H1 (cell line): ENCODE measurements around the gene CAPN14. TPM values are rescaled to one million over a fixed set of nuclear protein-coding genes. Genes with fewer than 3 reads are reported as not detected.

Experiments
- CTCF ChIA-PET: fragments of 300-600 bp; sonication (Branson Sonifier 250); formaldehyde crosslinking; loops from one replicate; lab custom pipeline; 2021; ENCODE audit not compliant: partially characterized antibody; lab: Charles Lee
- POLR2A ChIA-PET: fragments of 300-600 bp; sonication (Branson Sonifier 250); formaldehyde crosslinking; loops from one replicate; lab custom pipeline; 2021; ENCODE audit warnings: inconsistent platforms; ENCODE audit not compliant: partially characterized antibody; lab: Charles Lee
- DNase-seq, 2 experiments: peaks; one replicate each; pipeline versions ENCODE4 v3.0.0 to v3.0.0-alpha.2; 2010 to 2022; ENCODE audit warnings: low spot score in 2 of 2, low read depth in 1 of 2, mixed read lengths in 1 of 2
- FAIRE-seq: peaks from 2 replicates; lab custom pipeline; 2011; peaks lifted over from hg19 to GRCh38; lab: Jason Lieb, UNC
- H2AFZ ChIP-seq: 2 replicates; pipeline ENCODE4 v1.8.1; 2012; ENCODE audit warnings: low read length, inconsistent platforms
- H2AK5ac ChIP-seq: 2 replicates; pipeline ENCODE4 v1.6.1; 2013; ENCODE audit warnings: low read depth, low read length
- H2BK120ac ChIP-seq: replicated peaks from 2 replicates; pipeline ENCODE3; 2013; ENCODE audit warnings: low read depth, low read length, inconsistent platforms
- H2BK12ac ChIP-seq: 2 replicates; pipeline ENCODE4 v1.6.1; 2013; ENCODE audit warnings: low read depth, low read length
- H2BK15ac ChIP-seq: 2 replicates; pipeline ENCODE4 v1.6.1; 2013; ENCODE audit warnings: low read length
- H2BK20ac ChIP-seq: 2 replicates; pipeline ENCODE4 v1.6.1; 2013; ENCODE audit warnings: low read length
- H2BK5ac ChIP-seq: 2 replicates; pipeline ENCODE4 v1.6.1; 2013; ENCODE audit warnings: low read depth, low read length
- H3K14ac ChIP-seq: 2 replicates; pipeline ENCODE4 v1.6.1; 2013; ENCODE audit warnings: inconsistent platforms; ENCODE audit not compliant: insufficient read length
- H3K18ac ChIP-seq: 2 replicates; pipeline ENCODE4 v1.6.1; 2013; ENCODE audit warnings: low read length; ENCODE audit errors: extremely low read depth
- H3K23ac ChIP-seq: 2 replicates; pipeline ENCODE4 v1.6.1; 2013; ENCODE audit warnings: inconsistent platforms; ENCODE audit not compliant: insufficient read length
- H3K23me2 ChIP-seq: 2 replicates; pipeline ENCODE4 v1.6.1; 2013; ENCODE audit warnings: low read depth, low read length
- H3K27ac ChIP-seq: 2 replicates; pipeline ENCODE4 v1.6.1; 2011; ENCODE audit warnings: low read depth, low read length, inconsistent platforms
- H3K27me3 ChIP-seq, 4 experiments: replicated peaks in 1 of 4; 1 replicate in 1 of 4; 2 replicates in 3 of 4; pipeline versions ENCODE4 v1.6.1 to v1.8.1; 2011 to 2013; ENCODE audit warnings: low read length in 3 of 4, mild to moderate bottlenecking in 3 of 4, inconsistent platforms in 2 of 4, mixed read lengths in 2 of 4, moderate library complexity in 1 of 4; ENCODE audit not compliant: control insufficient read depth in 3 of 4, insufficient read depth in 3 of 4; ENCODE audit errors: extremely low read depth in 1 of 4
- H3K36me3 ChIP-seq, 4 experiments: 2 replicates each; pipeline versions ENCODE4 v1.6.1 to v1.8.1; 2011 to 2013; ENCODE audit warnings: mild to moderate bottlenecking in 4 of 4, low read length in 3 of 4, moderate library complexity in 2 of 4, control low read depth in 1 of 4, inconsistent platforms in 1 of 4; ENCODE audit not compliant: insufficient read depth in 4 of 4, control insufficient read depth in 2 of 4
- H3K4ac ChIP-seq: replicated peaks from 2 replicates; pipeline ENCODE3; 2013; ENCODE audit warnings: low read length, low read depth, mixed read lengths, inconsistent platforms; ENCODE audit not compliant: insufficient read length
- H3K4me1 ChIP-seq, 4 experiments: replicated peaks in 1 of 4; 1 replicate in 1 of 4; 2 replicates in 3 of 4; pipeline versions ENCODE4 v1.6.1 to v1.8.1; 2011 to 2013; ENCODE audit warnings: low read length in 3 of 4, inconsistent platforms in 2 of 4, mixed read lengths in 1 of 4; ENCODE audit not compliant: insufficient read depth in 4 of 4, control insufficient read depth in 3 of 4
- H3K4me2 ChIP-seq, 2 experiments: 2 replicates each; pipeline versions ENCODE4 v1.6.1 to v1.8.1; 2011 to 2013; ENCODE audit warnings: low read depth in 2 of 2, low read length in 2 of 2, control low read depth in 1 of 2, inconsistent platforms in 1 of 2, mild to moderate bottlenecking in 1 of 2; ENCODE audit not compliant: insufficient read depth in 1 of 2
- H3K4me3 ChIP-seq, 4 experiments: fragments of 200-600, 300-600 bp in 1 of 4; sonication (generic), shearing (Covaris generic), sonication (Bioruptor Twin) in 1 of 4; 2 replicates each; pipeline versions ENCODE4 v1.5.1 to v1.8.1; 2011 to 2016; ENCODE audit warnings: low read length in 4 of 4, low read depth in 3 of 4, control low read depth in 2 of 4, inconsistent platforms in 2 of 4, mild to moderate bottlenecking in 2 of 4, mixed read lengths in 1 of 4, moderate library complexity in 1 of 4; ENCODE audit not compliant: insufficient read depth in 2 of 4; ENCODE audit errors: extremely low read depth in 1 of 4
- H3K56ac ChIP-seq: replicated peaks from 2 replicates; pipeline ENCODE3; 2013; ENCODE audit warnings: low read depth, mild to moderate bottlenecking, mixed read lengths, low read length, inconsistent platforms; ENCODE audit not compliant: insufficient read length
- H3K79me1 ChIP-seq: 2 replicates; pipeline ENCODE4 v1.6.1; 2013; ENCODE audit warnings: low read depth, low read length, control low read depth
- H3K79me2 ChIP-seq, 2 experiments: 2 replicates each; pipeline versions ENCODE4 v1.6.1 to v1.8.1; 2012 to 2013; ENCODE audit warnings: low read length in 2 of 2, mild to moderate bottlenecking in 2 of 2, inconsistent platforms in 1 of 2; ENCODE audit not compliant: insufficient read depth in 2 of 2, control insufficient read depth in 1 of 2
- H3K9ac ChIP-seq, 4 experiments: replicated peaks in 1 of 4; 1 replicate in 1 of 4; 2 replicates in 3 of 4; pipeline versions ENCODE4 v1.6.1 to v1.8.1; 2011 to 2013; ENCODE audit warnings: low read depth in 3 of 4, low read length in 3 of 4, control low read depth in 2 of 4, mild to moderate bottlenecking in 2 of 4, moderate library complexity in 2 of 4, inconsistent platforms in 1 of 4; ENCODE audit errors: extremely low read depth in 1 of 4
- H3K9me3 ChIP-seq, 2 experiments: 2 replicates each; pipeline versions ENCODE4 v1.6.1 to v1.8.1; 2012 to 2013; ENCODE audit warnings: mild to moderate bottlenecking in 2 of 2, moderate library complexity in 2 of 2, control low read depth in 1 of 2, inconsistent platforms in 1 of 2, low read depth in 1 of 2, low read length in 1 of 2, mixed read lengths in 1 of 2; ENCODE audit not compliant: insufficient read depth in 2 of 2
- H4K20me1 ChIP-seq, 2 experiments: replicated peaks in 1 of 2; 2 replicates each; pipeline versions ENCODE3 to v1.8.1; 2011 to 2013; ENCODE audit warnings: inconsistent platforms in 2 of 2, low read length in 2 of 2, mild to moderate bottlenecking in 1 of 2; ENCODE audit not compliant: insufficient read depth in 2 of 2, control insufficient read depth in 1 of 2
- H4K5ac ChIP-seq: 2 replicates; pipeline ENCODE4 v1.6.1; 2013; ENCODE audit warnings: low read length, low read depth, mixed read lengths, inconsistent platforms; ENCODE audit not compliant: insufficient read length
- H4K8ac ChIP-seq: 2 replicates; pipeline ENCODE4 v1.8.0; 2013; ENCODE audit warnings: mild to moderate bottlenecking, moderate library complexity, low read length, inconsistent platforms; ENCODE audit not compliant: insufficient read depth; ENCODE audit errors: extremely low read depth
- H4K91ac ChIP-seq: replicated peaks from 2 replicates; pipeline ENCODE3; 2013; ENCODE audit warnings: low read length, mixed read lengths, inconsistent platforms; ENCODE audit not compliant: insufficient read length
- CREB1 ChIP-seq: IDR thresholded peaks from 2 replicates; pipeline ENCODE4 v1.6.1; 2012; ENCODE audit warnings: inconsistent platforms
- RNF2 ChIP-seq: fragments of 200-900, 300-1000 bp; sonication (generic); IDR thresholded peaks from 2 replicates; pipeline ENCODE4 v1.7.1; 2016; ENCODE audit warnings: borderline replicate concordance, low read depth, mild to moderate bottlenecking, antibody characterized with exemption, low read length; ENCODE audit not compliant: poor library complexity, severe bottlenecking; ENCODE audit errors: missing control alignments
- TBP ChIP-seq: IDR thresholded peaks from 2 replicates; pipeline ENCODE4 v1.6.1; 2011; ENCODE audit warnings: low read depth, low read length, improper control_type of control experiment
- USF2 ChIP-seq: IDR thresholded peaks from 2 replicates; pipeline ENCODE4 v1.6.1; 2011; ENCODE audit warnings: low read length, improper control_type of control experiment
- ZNF274 ChIP-seq: IDR thresholded peaks from 2 replicates; pipeline ENCODE4 v1.7.0; 2012; ENCODE audit warnings: low read length, borderline replicate concordance; ENCODE audit errors: extremely low read depth
- WGBS, 2 experiments: shearing (Covaris generic) in 1 of 2; methylation state at CpG; one replicate each; pipeline versions ENCODE4 v1.1.6 to v1.1.7; 2013 to 2015; ENCODE audit warnings: low lambda C conversion rate in 2 of 2, mixed read lengths in 2 of 2, inconsistent platforms in 1 of 2, low coverage in 1 of 2, missing lambda C conversion rate in 1 of 2; ENCODE audit not compliant: insufficient replicate concordance in 2 of 2, insufficient coverage in 1 of 2, insufficient read length in 1 of 2; ENCODE audit errors: extremely low coverage in 1 of 2, missing lambda C conversion rate in 1 of 2; 5-methylcytosine and 5-hydroxymethylcytosine counted together
- polyA plus RNA-seq, 7 experiments: library from polyadenylated mRNA; depleted of rRNA in 3 of 7; stranded (reverse) in 5 of 7; unstranded in 2 of 7; fragments of >200 nt in 5 of 7; fragments of 200-250 nt in 2 of 7; gene quantifications; 1 replicate in 5 of 7; 2 replicates in 1 of 7; 4 replicates in 1 of 7; pipeline versions ENCODE4 v1.2.1 to v1.2.3, GENCODE V29; 2011 to 2013; ENCODE audit warnings: missing spikeins in 2 of 7, mixed read lengths in 2 of 7
- total RNA-seq: library from RNA; stranded (reverse); fragmentation: NEBNext Ultra II Directional; extraction: Animal tissue kit (Norgen Biotek cat#: 25700); gene quantifications from 2 replicates; pipeline ENCODE4 v1.2.1, GENCODE V29; 2021

CAPN14 gene
- total and polyA plus RNA-seq, 2 of the 8 experiments (the other 6 are each of a cell fraction or from before 2014, with no cell fraction given) = 0.07 TPM; not detected in 1

- Histone ChIP-seq H3K23me2 (peaks cover 14% of the 10 kb centered on the region; the same call in 1 of the 2 replicates), H4K5ac (no peak overlapping the region), H3K9me3 (no peaks in the 10 kb centered on the region), H3K4me3 (no peak overlapping the region), H4K20me1 (peaks cover 2 to 5% of the 10 kb centered on the region in 2 experiments), H3K14ac (no peak overlapping the region), H2BK120ac (no peak overlapping the region), H3K4me1 (peaks cover 0 to 5% (median 4%) of the 10 kb centered on the region in 4 experiments; a peak in 4 of 7 replicates), H3K18ac (no peak overlapping the region), H3K27me3 (peaks cover 13 to 50% (median 46%) of the 10 kb centered on the region in 4 experiments), H3K56ac (no peak overlapping the region), H2BK15ac (no peak overlapping the region), H3K79me2 (no peaks in the 10 kb centered on the region), H2BK5ac (no peak overlapping the region), H3K23ac (no peak overlapping the region), H3K36me3 (no peaks in the 10 kb centered on the region), H4K91ac (no peak overlapping the region), H2AFZ (no peak overlapping the region), H2BK20ac (no peak overlapping the region), H4K8ac (no peak overlapping the region), H3K4ac (no peak overlapping the region), H3K9ac (no peak overlapping the region), H2BK12ac (no peak overlapping the region), H3K27ac (no peak overlapping the region), H2AK5ac (no peak overlapping the region), H3K79me1 (no peaks in the 10 kb centered on the region), H3K4me2 (no peak overlapping the region)
- POLR2A ChIA-PET = no interaction called here
- 82% methylated on average over 8 of the region's 8 CpGs; no CpG with 5 or more reads in 1 of the 2 experiments for WGBS, 2 experiments
- TF ChIP-seq USF2 = no peak
- TF ChIP-seq RNF2 = no peak
- no peak for TF ChIP-seq TBP
- no peak for TF ChIP-seq CREB1
- TF ChIP-seq ZNF274 = no peak
- no peak for FAIRE-seq
- no peak for DNase-seq
- CTCF ChIA-PET = interaction anchor here (1.4 to 5.6 kb wide), 9 partner anchors 11 to 427 kb away, joined by 3 to 40 read pairs (median 9); no protein-coding TSS in a partner anchor
Measured at GRCh38 chr2:31140151-31140550, 77.2 kb downstream of the CAPN14 start.
